Measurements from ENCODE around the gene GPR68. TPM values are rescaled to one million over a fixed set of nuclear protein-coding genes. Genes with fewer than 3 reads are reported as not detected.
A peak's percentile ranks its signal among the peaks of the same experiment; 100 is the strongest.

GPR68 gene
- total and polyA plus RNA-seq, 2 of the 4 experiments (the other 2 are of a cell fraction): 0.72 to 0.94 TPM

DNA sequence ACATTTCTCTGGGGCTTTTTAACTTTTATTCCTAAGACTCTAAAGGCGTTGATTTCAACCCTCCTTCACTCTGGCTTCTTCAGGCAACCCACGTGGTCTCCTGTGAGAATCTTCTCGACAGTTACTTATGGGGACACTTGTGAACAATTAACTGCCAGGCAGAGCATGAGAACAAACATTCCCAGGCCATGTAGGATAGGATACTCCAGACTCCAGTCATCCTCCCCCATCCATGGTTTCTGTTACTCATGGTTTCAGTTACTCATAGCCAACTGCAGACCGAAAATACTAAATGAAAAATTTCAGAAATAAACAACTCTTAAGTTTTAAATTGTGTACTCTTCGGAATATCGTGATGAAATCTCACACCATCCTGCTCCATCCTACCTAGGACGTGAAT is 19.5 kb downstream of the GPR68 start:
- H2AFZ ChIP-seq (replicated peaks; ENCODE audit: low read length, poor library complexity): no peak overlapping the region
- whole genome bisulfite sequencing, 2 experiments (ENCODE audit: extremely low coverage in 2 of 2, insufficient read length in 1 of 2): no CpG with 5 or more reads among the region's 7 CpGs
- H2BK120ac ChIP-seq (ENCODE audit: low read depth, low read length): no peak overlapping the region
- H3K18ac ChIP-seq (ENCODE audit: low read depth, low read length): no peak overlapping the region
- no peak overlapping the region for H2BK20ac ChIP-seq (ENCODE audit: low read depth, low read length)
- no peak overlapping the region for H4K8ac ChIP-seq (ENCODE audit: low read depth in 2 of 2, low read length in 2 of 2)
- ChIA-PET POLR2A (ENCODE audit: unreplicated experiment) (no interaction called here), CTCF (no interaction called here)
- DNase-seq: peak; percentile 67
- peaks cover 27% of the 10 kb centered on the region for H3K9me1 ChIP-seq (ENCODE audit: insufficient read depth, low read length)
- intact Hi-C loops (cut with micrococcal nuclease): no loop called here
- no peak overlapping the region for H4K91ac ChIP-seq (ENCODE audit: insufficient read depth, low read depth, low read length)
- H4K5ac ChIP-seq (ENCODE audit: low read depth, low read length): no peak overlapping the region
- 0 out of 2 replicates have a peak overlapping the region, but pooled peaks have one; percentile 13 for H2AK5ac ChIP-seq (ENCODE audit: low read depth, low read length)
- H2BK5ac ChIP-seq (ENCODE audit: low read depth, low read length, poor library complexity, severe bottlenecking): no peak overlapping the region
- no peaks in the 10 kb centered on the region for H3K27me3 ChIP-seq (ENCODE audit: control insufficient read depth, insufficient read depth, low read length)
- no peaks in the 10 kb centered on the region for H4K20me1 ChIP-seq (ENCODE audit: insufficient read depth, low read length)
- peaks cover 1% of the 10 kb centered on the region; the same call in 1 of the 2 replicates for H3K36me3 ChIP-seq (ENCODE audit: control insufficient read depth, insufficient read depth, low read length)
- peaks cover 0 to 4% of the 10 kb centered on the region in 2 experiments; a peak in 1 of 4 replicates for H3K79me1 ChIP-seq (ENCODE audit: low read depth in 1 of 2, low read length in 2 of 2)
- peaks cover 3% of the 10 kb centered on the region; the same call in 1 of the 2 replicates for H3K9me3 ChIP-seq (ENCODE audit: control insufficient read depth, insufficient read depth, low read length)
- H3K56ac ChIP-seq (ENCODE audit: extremely low read depth, insufficient read depth, low read length): no peak overlapping the region
- no peak overlapping the region for H2BK15ac ChIP-seq (ENCODE audit: low read depth, low read length)
- no peak overlapping the region for H3K23ac ChIP-seq (ENCODE audit: low read depth, low read length)
- TF ChIP-seq BHLHE40 (IDR thresholded peaks at IDR 0.05; ENCODE audit: low read depth, low read length): no peak
- TF ChIP-seq, protein P1, sequence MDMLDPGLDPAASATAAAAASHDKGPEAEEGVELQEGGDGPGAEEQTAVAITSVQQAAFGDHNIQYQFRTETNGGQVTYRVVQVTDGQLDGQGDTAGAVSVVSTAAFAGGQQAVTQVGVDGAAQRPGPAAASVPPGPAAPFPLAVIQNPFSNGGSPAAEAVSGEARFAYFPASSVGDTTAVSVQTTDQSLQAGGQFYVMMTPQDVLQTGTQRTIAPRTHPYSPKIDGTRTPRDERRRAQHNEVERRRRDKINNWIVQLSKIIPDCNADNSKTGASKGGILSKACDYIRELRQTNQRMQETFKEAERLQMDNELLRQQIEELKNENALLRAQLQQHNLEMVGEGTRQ (IDR thresholded peaks at IDR 0.05; ENCODE audit: low read depth, low read length): no peak
- TF ChIP-seq MXI1 (IDR thresholded peaks at IDR 0.05; ENCODE audit: borderline replicate concordance, low read depth, low read length): no peak
- TF ChIP-seq CHD1 (IDR thresholded peaks at IDR 0.05; ENCODE audit: low read depth, low read length): no peak
- no peak for TF ChIP-seq MAFK (IDR thresholded peaks at IDR 0.05; ENCODE audit: low read depth, low read length)
- no peak for TF ChIP-seq SMC3 (IDR thresholded peaks at IDR 0.05; ENCODE audit: low read depth, low read length)
- TF ChIP-seq, protein P2, sequence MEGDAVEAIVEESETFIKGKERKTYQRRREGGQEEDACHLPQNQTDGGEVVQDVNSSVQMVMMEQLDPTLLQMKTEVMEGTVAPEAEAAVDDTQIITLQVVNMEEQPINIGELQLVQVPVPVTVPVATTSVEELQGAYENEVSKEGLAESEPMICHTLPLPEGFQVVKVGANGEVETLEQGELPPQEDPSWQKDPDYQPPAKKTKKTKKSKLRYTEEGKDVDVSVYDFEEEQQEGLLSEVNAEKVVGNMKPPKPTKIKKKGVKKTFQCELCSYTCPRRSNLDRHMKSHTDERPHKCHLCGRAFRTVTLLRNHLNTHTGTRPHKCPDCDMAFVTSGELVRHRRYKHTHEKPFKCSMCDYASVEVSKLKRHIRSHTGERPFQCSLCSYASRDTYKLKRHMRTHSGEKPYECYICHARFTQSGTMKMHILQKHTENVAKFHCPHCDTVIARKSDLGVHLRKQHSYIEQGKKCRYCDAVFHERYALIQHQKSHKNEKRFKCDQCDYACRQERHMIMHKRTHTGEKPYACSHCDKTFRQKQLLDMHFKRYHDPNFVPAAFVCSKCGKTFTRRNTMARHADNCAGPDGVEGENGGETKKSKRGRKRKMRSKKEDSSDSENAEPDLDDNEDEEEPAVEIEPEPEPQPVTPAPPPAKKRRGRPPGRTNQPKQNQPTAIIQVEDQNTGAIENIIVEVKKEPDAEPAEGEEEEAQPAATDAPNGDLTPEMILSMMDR (conservative IDR thresholded peaks at IDR 0.05; ENCODE audit: low read depth, low read length): no peak
- no peak for TF ChIP-seq NFE2L2 (IDR thresholded peaks at IDR 0.05; ENCODE audit: low read depth, low read length)
- TF ChIP-seq MAZ (IDR thresholded peaks at IDR 0.05; ENCODE audit: borderline replicate concordance, low read depth, low read length): no peak
- no peak for TF ChIP-seq CEBPB (IDR thresholded peaks at IDR 0.05; ENCODE audit: low read depth, low read length)
- no peak for TF ChIP-seq RFX5 (IDR thresholded peaks at IDR 0.05; ENCODE audit: low read depth, low read length)
- TF ChIP-seq, protein P3, sequence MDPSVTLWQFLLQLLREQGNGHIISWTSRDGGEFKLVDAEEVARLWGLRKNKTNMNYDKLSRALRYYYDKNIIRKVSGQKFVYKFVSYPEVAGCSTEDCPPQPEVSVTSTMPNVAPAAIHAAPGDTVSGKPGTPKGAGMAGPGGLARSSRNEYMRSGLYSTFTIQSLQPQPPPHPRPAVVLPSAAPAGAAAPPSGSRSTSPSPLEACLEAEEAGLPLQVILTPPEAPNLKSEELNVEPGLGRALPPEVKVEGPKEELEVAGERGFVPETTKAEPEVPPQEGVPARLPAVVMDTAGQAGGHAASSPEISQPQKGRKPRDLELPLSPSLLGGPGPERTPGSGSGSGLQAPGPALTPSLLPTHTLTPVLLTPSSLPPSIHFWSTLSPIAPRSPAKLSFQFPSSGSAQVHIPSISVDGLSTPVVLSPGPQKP (IDR thresholded peaks at IDR 0.05; ENCODE audit: borderline replicate concordance, low read depth, low read length): no peak
- H3K4me1 ChIP-seq (ENCODE audit: control insufficient read depth, insufficient read depth, low read length): peaks cover 6% of the 10 kb centered on the region
- peak overlapping the region; percentile 41; the same call in 1 of the 2 replicates for H3K4ac ChIP-seq (ENCODE audit: low read depth, low read length)
- dilution Hi-C loops (cut with HindIII; ENCODE audit: low sequenced_read_pairs, unreplicated experiment): no loop called here
- H2AK9ac ChIP-seq (replicated peaks; ENCODE audit: low read depth, low read length, poor library complexity): no peak overlapping the region
- ATAC-seq (ENCODE audit: low read depth): peak; percentile 42; the same call in 1 of the 2 replicates
- no peak overlapping the region for H3K27ac ChIP-seq (ENCODE audit: insufficient read depth, low read length)
- H3K14ac ChIP-seq (replicated peaks; ENCODE audit: low read depth, low read length): 0 out of 2 replicates have a peak overlapping the region, but pooled peaks have one; percentile 9
- H3K4me3 ChIP-seq (ENCODE audit: insufficient read depth, low read depth, low read length): no peak overlapping the region
- no peak overlapping the region for H3K4me2 ChIP-seq (ENCODE audit: low read depth, low read length)
- no peak overlapping the region for H3K9ac ChIP-seq (ENCODE audit: low read depth, low read length)
- in situ Hi-C loops (cut with MboI; ENCODE audit: low sequenced_read_pairs): no loop called here
- no TSS peak for BruUV-seq (replicated peaks)

Data from IMR-90 (cell line).